Neural crest cell (in vitro differentiated cells): ENCODE data around the gene TNFSF8. TPM values are rescaled to one million over a fixed set of nuclear protein-coding genes. Genes with fewer than 3 reads are reported as not detected.

ENCODE experiments used
- DNase-seq: peaks from one replicate; pipeline ENCODE4 v3.0.0; 2021; ENCODE audit warnings: low read depth, mixed read lengths, low spot score
- H3K27ac Mint-ChIP-seq: one replicate; pipeline ENCODE4 v1.8.0; 2021; ENCODE audit warnings: mild to moderate bottlenecking, mixed read lengths; ENCODE audit not compliant: unreplicated experiment
- H3K27me3 Mint-ChIP-seq: 2 replicates; pipeline ENCODE4 v1.8.0; 2021; ENCODE audit warnings: low read depth, mild to moderate bottlenecking, mixed read lengths
- H3K36me3 Mint-ChIP-seq: 2 replicates; pipeline ENCODE4 v1.8.0; 2021; ENCODE audit warnings: low read depth, mild to moderate bottlenecking, mixed read lengths
- H3K4me1 Mint-ChIP-seq: 2 replicates; pipeline ENCODE4 v1.8.0; 2021; ENCODE audit warnings: mixed read lengths
- H3K4me3 Mint-ChIP-seq: one replicate; pipeline ENCODE4 v1.8.0; 2021; ENCODE audit warnings: mild to moderate bottlenecking, mixed read lengths
- H3K9me3 Mint-ChIP-seq: 2 replicates; pipeline ENCODE4 v1.8.0; 2021; ENCODE audit warnings: mixed read lengths
- CTCF ChIP-seq: fragments of 200-600 bp; sonication (generic); conservative IDR thresholded peaks from 2 replicates; pipeline ENCODE4 v1.5.0; 2021; ENCODE audit warnings: antibody characterized with exemption, mild to moderate bottlenecking
- total RNA-seq: library from RNA; stranded (reverse); gene quantifications from 2 replicates; pipeline ENCODE4 v1.2.1, GENCODE V29; 2021

Gene TNFSF8
- total RNA-seq, 1 donor from 2014 or later: not detected

- H3K27me3 Mint-ChIP-seq: peaks cover 50% of the 10 kb centered on the region
- H3K9me3 Mint-ChIP-seq: no peaks in the 10 kb centered on the region
- H3K27ac Mint-ChIP-seq: no peak overlapping the region
- no peak for TF ChIP-seq CTCF
- H3K4me1 Mint-ChIP-seq: peaks cover 11% of the 10 kb centered on the region
- H3K4me3 Mint-ChIP-seq: no peak overlapping the region
- H3K36me3 Mint-ChIP-seq: no peaks in the 10 kb centered on the region
- no peak for DNase-seq
Observed at GRCh38 chr9:114928136-114928535, 2.3 kb downstream of the TNFSF8 start.

DNA sequence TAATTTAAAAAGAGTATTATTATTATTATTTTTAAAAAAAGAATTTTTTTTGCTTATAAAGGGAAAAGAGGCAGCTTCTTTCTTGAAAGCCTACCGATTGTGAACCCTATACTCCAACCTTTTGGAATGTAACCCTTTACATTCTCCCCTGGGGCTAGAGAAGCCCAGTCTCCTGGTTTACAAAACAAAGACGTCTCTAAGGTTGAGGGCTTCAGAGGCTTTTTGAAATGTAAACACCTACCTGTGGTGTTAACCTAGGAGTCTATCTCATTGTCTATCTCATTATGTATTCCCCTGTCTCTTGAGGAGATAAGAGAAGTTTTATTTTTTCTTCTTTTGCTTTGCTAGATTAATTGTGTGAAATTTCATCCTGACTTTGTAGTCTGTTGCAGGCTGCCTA is 4.7 kb downstream of the TNFSF8 start:
- Mint-ChIP-seq H3K4me1 (peaks cover 6% of the 10 kb centered on the region), H3K4me3 (no peak overlapping the region), H3K36me3 (no peaks in the 10 kb centered on the region), H3K9me3 (no peaks in the 10 kb centered on the region), H3K27me3 (peaks cover 58% of the 10 kb centered on the region), H3K27ac (no peak overlapping the region)
- TF ChIP-seq CTCF: no peak
- no peak for DNase-seq

- Mint-ChIP-seq H3K36me3 (no peaks in the 10 kb centered on the region), H3K27ac (no peak overlapping the region), H3K4me3 (no peak overlapping the region), H3K27me3 (peaks cover 54% of the 10 kb centered on the region), H3K9me3 (no peaks in the 10 kb centered on the region), H3K4me1 (no peaks in the 10 kb centered on the region)
- TF ChIP-seq CTCF: no peak
- no peak for DNase-seq
Observed at GRCh38 chr9:114925039-114925438, 5.4 kb downstream of the TNFSF8 start.

DNA sequence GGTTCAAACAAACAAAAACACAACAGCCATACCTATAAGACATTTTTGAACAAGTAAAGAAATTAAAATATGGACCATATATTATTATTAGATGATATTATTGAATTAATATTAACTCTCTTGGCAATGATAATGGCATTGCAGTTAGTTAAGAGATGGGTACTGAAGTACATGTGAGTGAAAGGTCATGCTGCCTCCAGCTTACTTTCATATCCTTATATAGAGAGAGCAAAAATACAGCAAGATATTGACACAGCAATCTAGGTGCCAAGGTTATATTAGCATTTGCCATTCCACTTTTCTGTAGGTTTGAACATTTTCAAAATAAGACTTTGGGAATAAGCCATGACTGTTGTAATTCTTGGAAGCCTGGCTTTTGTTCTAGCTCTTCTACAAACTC is 6.1 kb downstream of the TNFSF8 start:
- Mint-ChIP-seq H3K36me3 (no peaks in the 10 kb centered on the region), H3K4me3 (no peak overlapping the region), H3K27ac (no peak overlapping the region), H3K27me3 (peaks cover 54% of the 10 kb centered on the region), H3K4me1 (no peaks in the 10 kb centered on the region), H3K9me3 (no peaks in the 10 kb centered on the region)
- TF ChIP-seq CTCF: no peak
- DNase-seq: no peak

DNA sequence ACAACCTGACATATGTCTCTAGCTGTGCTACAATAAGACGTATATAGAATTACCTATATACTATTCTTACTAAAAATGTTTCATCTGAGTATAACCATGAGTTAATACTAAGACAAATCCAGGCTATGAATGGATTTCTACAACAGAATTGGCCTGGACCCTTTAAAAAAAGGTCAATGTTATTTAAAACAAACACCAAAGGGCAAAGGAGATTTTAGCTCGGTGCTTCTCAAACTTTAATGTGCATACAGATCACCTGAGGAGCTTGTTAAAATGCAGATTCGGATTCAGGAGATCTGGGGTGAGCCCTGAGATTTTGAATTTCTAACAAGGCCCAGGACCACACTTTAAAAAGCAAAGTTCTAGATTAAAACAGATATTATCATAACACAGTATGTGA is 6.5 kb downstream of the TNFSF8 start:
- peaks cover 53% of the 10 kb centered on the region for H3K27me3 Mint-ChIP-seq
- no peaks in the 10 kb centered on the region for H3K4me1 Mint-ChIP-seq

More for the DNA sequence above, 6.5 kb downstream of the TNFSF8 start:
- TF ChIP-seq CTCF: no peak
- H3K27ac Mint-ChIP-seq: no peak overlapping the region
- no peaks in the 10 kb centered on the region for H3K9me3 Mint-ChIP-seq
- no peaks in the 10 kb centered on the region for H3K36me3 Mint-ChIP-seq
- H3K4me3 Mint-ChIP-seq: no peak overlapping the region
- no peak for DNase-seq
